ENCODE measurements around the gene FYN. TPM values are rescaled to one million over a fixed set of nuclear protein-coding genes. Genes with fewer than 3 reads are reported as not detected.
"Not testable (repeated sequence)": the region's sequence is repeated elsewhere in the genome, so short reads cannot be mapped to it uniquely, and the experiment has no call there.

FYN gene
- total RNA-seq, 2 donors from 2014 or later, result 87.0 to 94.7 TPM

- intact Hi-C loops (cut with DNase I), result loop anchor here in 1 of 2 donors (10.0 kb wide), 1 partner anchor 378 kb away; no protein-coding TSS in a partner anchor
- no peak for DNase-seq (ENCODE audit: low spot score)
These were observed 230.6 kb downstream of the FYN start for GRCh38 chr6:111642463-111643158.

DNA sequence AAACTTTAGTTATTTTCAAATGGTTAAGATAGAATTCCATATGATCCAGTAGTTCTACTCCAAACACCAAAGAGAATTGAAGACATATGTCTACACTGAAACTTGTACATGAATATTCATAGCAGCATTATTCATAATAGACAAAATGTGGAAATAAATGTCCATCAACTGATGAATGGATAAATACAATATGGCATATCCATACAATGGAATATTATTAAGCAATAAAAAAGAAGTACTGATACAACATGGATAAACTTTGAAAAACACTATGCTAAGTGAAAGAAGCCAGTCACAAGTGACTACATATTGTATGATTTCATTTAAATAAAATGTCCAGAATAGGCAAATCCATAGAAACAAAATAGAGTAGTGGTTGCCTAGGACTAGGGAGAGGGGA lies 234.0 kb downstream of the FYN start:
- intact Hi-C loops (cut with DNase I), result no loop called here
- DNase-seq (ENCODE audit: low spot score), result no peak

DNA sequence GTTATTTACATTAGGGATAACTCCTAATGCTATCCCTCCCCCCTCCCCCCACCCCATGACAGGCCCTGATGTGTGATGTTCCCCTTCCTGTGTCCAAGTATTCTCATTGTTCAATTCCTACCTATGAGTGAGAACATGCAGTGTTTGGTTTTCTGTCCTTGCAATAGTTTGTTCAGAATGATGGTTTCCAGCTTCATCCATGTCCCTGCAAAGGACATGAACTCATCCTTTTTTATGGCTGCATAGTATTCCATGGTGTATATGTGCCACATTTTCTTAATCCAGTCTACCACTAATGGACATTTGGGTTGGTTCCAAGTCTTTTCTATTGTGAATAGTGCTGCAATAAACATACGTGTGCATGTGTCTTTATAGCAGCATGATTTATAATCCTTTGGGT lies 238.3 kb downstream of the FYN start:
- intact Hi-C loops (cut with DNase I), result loop anchor here in 1 of 2 donors (5.0 kb wide), 1 partner anchor 378 kb away; a partner anchor contains a TSS
- not testable (repeated sequence) for DNase-seq (ENCODE audit: low spot score)

DNA sequence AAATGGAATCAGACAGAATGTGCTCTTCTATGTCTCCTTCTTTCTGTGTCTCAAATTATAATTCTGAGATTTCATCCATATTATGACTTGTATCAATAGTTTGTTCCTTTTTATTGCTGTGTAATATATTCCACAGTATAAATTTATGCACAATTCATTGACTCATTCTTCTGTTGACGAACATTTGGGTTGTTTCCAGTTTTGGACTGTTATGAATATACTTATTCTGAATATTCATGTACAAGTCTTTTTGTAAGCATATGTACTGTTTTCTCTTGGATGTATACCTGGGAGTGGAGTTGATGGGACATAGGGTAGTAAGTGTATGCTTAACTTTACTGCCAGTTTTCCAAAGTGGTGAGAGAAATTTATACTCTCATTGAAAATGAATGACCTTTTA lies 239.4 kb downstream of the FYN start:
- intact Hi-C loops (cut with DNase I), result loop anchor here in 1 of 2 donors (5.0 kb wide), 1 partner anchor 377 kb away; a partner anchor contains a TSS
- DNase-seq (ENCODE audit: low spot score), result no peak

- intact Hi-C loops (cut with DNase I), result loop anchor here in 1 of 2 donors (5.0 kb wide), 1 partner anchor 375 kb away; a partner anchor contains a TSS
- DNase-seq (ENCODE audit: low spot score), result no peak
These were observed 240.6 kb downstream of the FYN start for GRCh38 chr6:111632468-111633247.

DNA sequence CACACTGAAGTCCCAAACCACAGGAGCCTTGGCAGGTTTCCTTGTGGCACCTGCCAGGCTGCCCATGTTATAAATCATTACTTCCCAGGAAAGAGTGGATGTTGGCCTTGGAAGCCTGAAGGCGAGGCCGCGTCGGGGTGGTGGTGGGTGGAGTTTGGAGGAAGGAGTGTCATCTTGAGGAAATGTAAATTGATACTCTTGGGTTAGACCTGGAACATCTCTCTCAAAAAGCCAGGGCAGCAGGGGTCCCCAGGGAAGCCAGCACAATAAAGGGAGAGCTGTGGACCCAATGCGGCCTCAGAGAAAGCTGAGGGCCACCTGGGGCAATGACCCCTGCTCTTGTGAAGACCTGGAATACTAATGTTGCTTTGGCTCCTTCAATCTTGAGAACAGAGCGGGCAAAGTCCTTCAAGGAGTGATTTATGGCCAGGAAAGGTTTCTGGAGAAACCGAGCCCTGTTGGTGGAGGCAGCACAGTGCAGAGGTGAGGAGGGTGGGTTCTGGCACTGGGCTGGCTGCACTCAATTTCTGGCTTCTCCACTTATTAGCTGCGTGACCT lies 241.3 kb downstream of the FYN start:
- intact Hi-C loops (cut with DNase I), result loop anchor here in 1 of 2 donors (5.0 kb wide), 1 partner anchor 375 kb away; a partner anchor contains a TSS
- no peak for DNase-seq (ENCODE audit: low spot score)

- no peak for DNase-seq (ENCODE audit: low spot score)
These were observed 242.2 kb downstream of the FYN start for GRCh38 chr6:111631018-111631417.

GRCh38 chr6:111628142-111628850 lies 245.0 kb downstream of the FYN start:
- intact Hi-C loops (cut with DNase I), result no loop called here

More at GRCh38 chr6:111631018-111631417, 242.2 kb downstream of the FYN start:
- intact Hi-C loops (cut with DNase I), result loop anchor here in 1 of 2 donors (5.0 kb wide), 1 partner anchor 374 kb away; a partner anchor contains a TSS

DNA sequence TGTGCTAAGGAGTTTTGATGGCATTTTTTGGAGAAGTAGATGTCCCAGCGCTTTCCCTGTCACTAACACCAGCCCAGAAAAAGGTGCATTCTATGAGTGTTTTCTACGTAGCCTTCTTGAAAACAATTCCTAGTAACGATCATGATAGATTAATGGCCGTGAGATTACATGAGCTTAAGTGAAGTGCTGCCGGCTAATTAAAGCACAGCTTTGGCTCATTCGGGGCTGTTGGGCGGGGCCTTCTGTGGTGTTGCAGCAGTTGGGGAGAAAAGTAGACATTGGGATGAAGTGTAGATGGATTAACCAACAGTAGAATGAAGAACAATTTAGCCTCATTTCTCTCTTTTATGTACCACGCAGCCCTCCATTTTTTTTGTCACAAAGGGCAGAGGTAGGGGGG lies 246.8 kb downstream of the FYN start:
- intact Hi-C loops (cut with DNase I), result no loop called here
- no peak for DNase-seq (ENCODE audit: low spot score)

More at GRCh38 chr6:111628142-111628850, 245.0 kb downstream of the FYN start:
- DNase-seq (ENCODE audit: low spot score), result no peak

GRCh38 chr6:111625461-111626391 lies 247.5 kb downstream of the FYN start:
- DNase-seq (ENCODE audit: low spot score), result no peak
- intact Hi-C loops (cut with DNase I), result no loop called here

- intact Hi-C loops (cut with DNase I), result no loop called here
- DNase-seq (ENCODE audit: low spot score), result no peak
These were observed 248.2 kb downstream of the FYN start for GRCh38 chr6:111625099-111625416.

DNA sequence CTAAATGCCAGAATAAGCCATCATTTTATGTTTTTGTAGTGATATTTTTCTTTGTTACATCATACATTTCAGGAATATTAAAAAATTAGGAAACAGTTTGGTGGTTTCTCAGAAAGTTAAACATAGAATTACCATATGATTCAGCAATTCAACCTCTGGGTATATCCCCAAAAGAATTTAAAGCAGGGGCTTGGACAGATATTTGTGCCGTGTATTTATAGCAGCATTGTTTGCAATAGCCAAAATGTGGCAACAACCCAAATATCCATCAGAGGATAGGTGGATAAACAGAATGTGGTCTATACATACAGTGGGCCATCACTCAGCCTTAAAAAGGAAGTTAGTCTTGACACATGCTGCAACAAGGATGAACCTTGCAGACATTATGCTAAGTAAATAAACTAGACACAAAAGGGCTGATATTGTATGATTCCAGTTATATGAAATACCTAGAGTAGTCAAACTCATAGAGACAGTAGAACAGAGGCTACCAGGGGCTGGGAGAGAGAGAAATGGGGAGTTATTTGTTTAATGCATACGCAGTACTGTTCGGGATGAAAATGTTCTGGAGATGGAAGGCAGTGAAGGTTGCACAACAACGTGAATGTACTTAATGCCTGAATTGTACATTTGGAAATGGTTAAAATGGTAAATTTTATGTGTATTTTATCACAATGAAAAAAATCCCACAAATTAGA lies 248.7 kb downstream of the FYN start:
- intact Hi-C loops (cut with DNase I), result no loop called here
- no peak for DNase-seq (ENCODE audit: low spot score)

GRCh38 chr6:111623046-111623718 lies 250.1 kb downstream of the FYN start:
- intact Hi-C loops (cut with DNase I), result no loop called here
- no peak for DNase-seq (ENCODE audit: low spot score)

DNA sequence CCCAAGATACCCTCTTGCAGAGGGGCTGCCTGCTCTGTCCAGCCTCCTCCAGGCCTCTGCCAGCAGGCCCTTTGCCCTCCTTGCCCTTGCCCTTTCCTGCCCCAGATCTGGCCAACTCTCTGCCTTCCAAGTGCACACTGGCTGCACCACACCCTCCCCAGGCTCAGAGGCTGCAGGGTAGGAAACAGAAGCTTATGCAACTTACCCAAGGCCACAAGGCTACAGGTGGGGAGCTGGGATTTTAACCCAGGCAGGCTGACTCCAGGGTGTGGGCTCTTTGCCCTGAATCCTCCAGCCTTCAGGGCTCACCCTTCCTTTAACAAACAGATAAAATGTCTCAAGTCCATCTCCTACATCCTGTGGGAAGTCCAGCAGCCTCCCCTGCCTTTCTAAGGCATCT lies 253.1 kb downstream of the FYN start:
- intact Hi-C loops (cut with DNase I), result no loop called here
- no peak for DNase-seq (ENCODE audit: low spot score)

- DNase-seq (ENCODE audit: low spot score), result no peak
- intact Hi-C loops (cut with DNase I), result no loop called here
These were observed 254.8 kb downstream of the FYN start for GRCh38 chr6:111618407-111618806.

- intact Hi-C loops (cut with DNase I), result no loop called here
- DNase-seq (ENCODE audit: low spot score), result no peak
These were observed 256.1 kb downstream of the FYN start for GRCh38 chr6:111617149-111617548.

GRCh38 chr6:111615916-111616612 lies 257.2 kb downstream of the FYN start:
- DNase-seq (ENCODE audit: low spot score), result no peak
- intact Hi-C loops (cut with DNase I), result no loop called here
